ENCODE data around the gene HLCS.
"Not testable (repeated sequence)": the region's sequence is repeated elsewhere in the genome, so short reads cannot be mapped to it uniquely, and the experiment has no call there.

Gene HLCS

DNA sequence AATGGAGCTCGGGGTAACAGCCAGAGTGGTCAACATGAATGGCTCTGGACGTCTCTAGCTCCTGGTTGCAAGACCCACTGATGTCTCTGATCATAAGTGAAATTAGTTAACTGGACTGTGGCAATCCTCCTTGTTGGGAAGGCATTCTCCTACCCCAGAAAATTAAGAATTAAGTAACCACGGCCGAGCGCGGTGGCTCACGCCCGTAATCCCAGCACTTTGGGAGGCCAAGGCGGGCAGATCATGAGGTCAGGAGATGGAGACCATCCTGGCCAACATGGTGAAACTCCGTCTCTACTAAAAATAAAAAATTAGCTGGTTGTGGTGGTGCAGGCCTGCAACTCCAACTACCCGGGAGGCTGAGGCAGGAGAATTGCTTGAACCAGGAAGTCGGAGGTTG, 14.1 kb downstream of the HLCS start:
- not testable (repeated sequence) for DNase-seq

DNA sequence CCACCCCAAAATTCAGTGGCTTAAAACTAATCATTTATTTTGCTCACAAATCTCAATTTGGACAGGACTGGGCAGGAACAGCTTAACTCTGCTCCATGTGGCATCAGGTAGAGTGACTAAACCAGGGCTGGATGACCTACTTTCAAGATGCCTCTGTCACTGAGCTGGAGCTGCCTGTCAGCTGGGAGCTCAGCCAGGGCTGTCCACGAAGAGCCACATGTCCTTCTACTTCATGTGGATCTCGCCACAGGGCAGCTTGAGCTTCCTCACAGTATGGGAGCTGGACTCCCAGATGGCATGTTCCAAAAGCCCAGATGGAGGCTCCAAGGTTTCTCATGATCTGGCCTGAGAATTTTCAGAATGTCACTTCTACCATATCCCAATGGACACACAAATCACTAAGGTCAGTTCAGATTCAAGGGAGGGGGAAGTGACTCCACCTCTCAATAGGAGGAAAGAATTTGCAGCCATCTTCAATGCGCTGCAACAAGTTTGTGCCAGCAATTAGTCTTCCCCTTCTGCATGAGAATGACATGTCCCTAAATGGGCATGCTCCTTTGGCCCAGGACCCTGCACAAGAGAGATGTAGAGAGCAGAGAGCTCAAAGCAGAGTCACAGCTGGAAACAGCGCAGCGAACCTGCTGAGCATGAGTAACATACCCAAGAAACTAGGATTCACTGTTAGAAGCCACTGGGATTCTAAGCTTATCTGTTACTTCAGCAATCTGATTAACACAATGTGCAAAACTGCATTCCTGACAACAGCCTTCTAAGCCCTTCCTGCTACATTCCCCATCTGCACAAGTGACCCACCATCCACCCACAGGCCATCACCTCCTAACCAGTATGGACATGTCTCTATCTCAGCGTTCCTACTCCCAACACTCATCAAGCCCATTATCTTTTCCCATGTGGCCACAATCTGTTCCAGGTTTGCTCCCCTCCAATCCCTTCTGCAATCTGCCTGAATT, 17.0 kb downstream of the HLCS start:
- no peak for DNase-seq

DNA sequence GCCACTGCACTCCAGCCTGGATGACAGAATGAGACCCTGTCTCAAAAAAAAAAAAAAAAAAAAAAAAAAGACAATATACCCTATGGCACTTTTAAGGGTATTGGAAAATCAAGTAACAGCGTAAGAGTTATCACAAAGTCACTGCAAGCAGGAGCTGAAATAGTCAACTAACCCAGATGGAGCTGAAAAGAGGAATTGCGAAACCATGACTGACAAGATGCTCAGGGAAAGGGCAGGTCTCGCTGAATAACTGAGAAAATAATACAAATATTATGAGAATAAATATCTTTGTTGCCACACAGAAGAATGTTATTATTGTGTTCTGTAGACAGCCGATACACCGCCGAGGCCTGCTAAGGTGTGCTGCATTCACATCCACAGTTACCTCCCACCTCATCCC, 17.8 kb downstream of the HLCS start:
- no peak for DNase-seq

DNA sequence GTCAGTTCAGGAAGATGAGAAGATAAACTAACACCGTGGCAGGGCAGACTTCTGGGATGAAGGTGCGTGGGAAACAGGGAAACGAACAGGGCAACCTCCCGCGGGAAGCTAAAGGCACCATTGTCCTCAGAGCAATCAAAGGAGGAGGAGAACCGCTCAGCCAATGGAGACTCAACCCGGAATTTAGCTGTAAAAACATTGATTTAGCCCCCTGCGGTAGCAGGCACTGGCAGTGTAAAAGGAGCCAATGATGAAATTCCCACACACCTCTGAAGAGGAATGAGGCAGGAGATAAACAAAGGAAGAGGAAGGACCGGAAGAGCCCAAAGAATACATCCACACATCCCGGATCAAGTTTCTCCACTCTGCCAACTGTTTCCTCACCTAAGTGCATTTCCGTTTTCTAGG, 19.5 kb downstream of the HLCS start:
- no peak for DNase-seq

DNA sequence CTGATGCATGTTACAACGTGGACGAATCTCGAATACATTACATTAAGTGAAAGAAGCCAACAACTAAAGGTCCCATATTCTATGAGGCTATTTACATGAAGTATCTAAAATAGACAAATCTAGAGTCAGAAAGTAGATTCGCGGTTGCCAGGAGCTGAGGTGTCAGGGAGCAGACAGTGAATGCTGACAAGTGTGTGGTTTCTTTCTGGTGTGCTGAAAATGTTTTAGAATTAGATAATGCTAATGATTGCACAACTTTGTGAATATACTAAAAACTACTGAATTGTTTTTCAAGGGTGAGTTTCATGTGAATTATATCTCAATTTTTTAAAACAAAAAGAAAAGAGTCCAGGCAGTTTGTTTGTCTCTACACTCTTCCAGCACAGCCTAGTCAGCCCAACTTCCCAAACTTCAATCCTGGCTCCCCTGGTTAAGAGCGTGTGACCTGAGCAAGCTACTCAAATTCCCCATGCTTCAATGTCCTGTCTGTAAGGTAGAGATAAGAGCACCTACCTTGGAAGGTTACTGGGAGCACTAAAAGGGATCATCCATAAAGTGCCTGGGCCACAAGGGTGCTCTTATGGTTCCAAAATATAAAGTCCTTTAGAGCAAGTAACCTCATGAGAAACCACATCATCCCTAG, 20.9 kb downstream of the HLCS start:
- no peak for DNase-seq

DNA sequence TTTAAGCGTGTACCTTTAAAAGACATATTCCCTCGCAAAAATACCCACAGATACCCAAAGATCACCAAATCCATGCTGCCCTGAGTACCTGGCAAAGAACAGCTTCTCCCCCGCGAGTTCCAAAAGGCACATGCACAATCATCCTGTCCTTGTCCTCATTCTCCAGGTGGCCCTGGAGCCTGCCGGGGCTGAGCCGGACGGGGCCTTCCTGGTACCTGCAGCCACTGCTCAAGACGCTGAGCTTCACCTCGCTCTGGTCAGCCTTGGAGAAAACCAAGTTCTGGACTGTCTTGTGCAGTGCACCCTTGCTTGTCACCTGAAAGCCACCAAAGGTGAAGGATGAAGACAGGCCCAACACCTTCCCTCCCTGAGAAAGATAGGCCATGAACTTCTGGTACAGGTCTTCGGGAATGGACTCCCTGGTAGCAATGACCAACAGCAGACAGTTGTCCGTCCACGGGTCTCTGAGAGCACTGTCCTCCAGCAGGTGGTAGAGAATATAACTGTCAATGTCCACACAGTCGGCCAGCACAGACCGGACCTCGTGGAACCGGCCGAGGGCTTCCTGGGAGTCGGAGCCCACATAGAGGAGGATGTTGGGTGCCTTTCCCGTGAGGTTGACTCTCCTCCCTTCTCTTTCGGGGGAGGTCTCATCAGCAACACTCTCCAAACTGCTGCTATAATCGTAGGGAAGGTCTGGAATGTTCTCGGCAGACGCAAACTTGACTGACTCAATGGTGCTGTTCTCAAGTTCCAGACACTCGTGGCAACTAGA, 29.9 kb downstream of the HLCS start:
- DNase-seq = no peak

DNA sequence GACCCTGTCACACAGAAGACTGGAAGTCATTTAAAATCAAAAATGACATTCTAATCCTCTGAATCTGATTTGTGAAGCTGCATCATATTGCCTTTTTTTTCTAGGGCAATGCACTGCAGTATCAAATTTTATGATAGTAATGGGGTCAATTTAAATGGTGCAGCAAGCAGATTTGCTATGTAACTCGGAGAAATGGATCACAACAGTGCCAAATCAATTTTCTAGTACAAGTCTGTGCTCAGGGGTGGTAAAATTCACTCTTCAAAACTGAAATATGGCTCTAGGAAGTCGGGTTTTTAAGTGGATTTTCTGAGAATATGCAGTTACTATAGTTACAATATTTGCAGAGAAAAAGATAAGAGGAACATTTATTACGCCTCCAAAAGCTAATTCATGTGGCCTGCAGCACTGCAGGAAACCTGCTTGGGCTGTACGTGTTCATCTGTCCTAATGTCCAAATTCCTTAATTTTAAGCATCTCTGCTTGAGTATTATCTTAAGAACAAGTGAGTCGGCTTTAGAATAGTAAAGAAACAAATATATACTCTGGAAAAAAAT, 31.5 kb downstream of the HLCS start:
- no peak for DNase-seq

DNA sequence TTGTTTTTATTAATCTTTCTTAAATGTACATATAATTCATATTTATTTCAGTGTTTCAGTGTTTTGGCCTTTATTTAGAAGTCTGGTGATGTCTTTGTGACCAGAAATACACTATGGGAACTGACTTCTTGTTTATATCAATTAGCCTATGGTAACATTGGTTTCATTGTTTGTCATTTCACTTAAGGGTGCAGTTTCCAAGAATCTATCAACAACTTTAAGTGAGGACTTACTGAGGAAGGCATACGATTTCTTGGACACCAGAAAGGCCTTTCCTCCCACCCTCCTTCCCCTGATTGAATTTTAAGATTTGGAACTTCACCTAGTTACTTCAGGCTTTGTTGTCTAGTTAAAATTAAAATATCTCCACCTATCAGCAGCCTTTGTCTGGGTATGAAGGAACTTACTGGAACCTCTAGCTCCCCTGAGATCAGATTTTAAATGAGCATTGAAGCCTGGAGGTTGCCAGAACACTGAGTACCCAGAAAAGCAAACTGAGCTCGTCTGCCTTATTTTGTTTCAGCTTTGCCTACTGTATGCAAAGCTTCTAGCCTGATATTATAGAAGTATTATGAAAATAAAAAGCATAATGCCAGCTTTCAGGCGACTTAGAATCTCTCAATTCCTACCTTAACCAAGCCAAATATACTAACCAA, 34.2 kb downstream of the HLCS start:
- DNase-seq = no peak

DNA sequence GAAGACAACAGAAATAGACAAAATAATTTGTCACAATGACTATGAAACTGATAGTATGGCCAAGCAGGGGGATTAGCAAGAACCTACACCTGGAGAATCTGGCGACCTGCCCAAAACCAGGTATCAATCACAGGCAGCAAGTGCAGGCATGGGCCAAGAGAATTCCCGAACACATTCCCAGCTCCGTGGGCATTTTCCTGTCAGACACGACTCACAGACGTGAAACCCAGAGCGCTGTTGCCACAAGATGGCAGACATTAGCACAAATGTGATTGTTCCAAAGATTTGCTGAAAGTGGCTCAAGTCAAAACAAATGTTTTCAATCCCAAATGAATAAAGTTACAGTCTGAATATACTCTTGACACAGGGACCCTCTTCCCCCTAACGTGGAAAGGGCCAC, 36.8 kb downstream of the HLCS start:
- DNase-seq = peak; percentile 32

DNA sequence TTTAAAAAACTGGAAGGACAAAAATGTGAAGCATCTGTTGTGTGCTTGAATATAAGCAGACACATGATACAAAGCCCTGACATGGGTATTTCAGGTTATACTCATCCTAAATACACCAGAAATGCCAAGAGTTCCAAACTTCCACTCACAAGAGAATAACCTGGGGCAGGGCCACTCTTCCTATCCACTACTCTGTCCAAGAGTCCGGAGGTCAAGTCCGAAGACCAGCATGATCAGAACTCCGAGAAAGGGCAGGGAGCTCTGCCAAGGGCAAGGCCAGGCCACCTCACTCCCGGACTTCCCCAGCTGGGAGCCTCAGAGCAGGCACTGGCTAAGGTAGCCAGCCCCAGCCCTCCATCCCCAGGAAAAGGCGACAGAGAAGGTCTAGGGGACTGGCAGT, 37.5 kb downstream of the HLCS start:
- no peak for DNase-seq

DNA sequence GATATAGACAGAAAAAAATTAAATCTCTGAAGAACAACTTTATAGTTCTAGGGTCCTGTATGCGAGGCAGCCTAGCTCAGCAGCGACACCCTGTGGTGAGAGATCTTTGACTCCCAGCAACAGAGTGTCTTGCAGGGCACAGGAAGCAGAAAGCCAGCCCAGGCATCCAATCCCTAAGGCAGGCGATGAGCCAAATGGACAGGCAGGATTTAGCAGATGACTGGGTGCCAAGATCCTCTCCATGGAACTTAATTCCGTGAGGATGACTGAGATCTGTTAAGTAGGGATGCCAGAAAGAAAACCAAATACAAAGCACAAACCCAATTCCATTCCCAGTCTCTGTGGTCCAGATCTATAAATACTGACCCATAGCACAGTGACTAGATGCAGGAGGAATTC, 38.8 kb downstream of the HLCS start:
- DNase-seq = peak; percentile 80

DNA sequence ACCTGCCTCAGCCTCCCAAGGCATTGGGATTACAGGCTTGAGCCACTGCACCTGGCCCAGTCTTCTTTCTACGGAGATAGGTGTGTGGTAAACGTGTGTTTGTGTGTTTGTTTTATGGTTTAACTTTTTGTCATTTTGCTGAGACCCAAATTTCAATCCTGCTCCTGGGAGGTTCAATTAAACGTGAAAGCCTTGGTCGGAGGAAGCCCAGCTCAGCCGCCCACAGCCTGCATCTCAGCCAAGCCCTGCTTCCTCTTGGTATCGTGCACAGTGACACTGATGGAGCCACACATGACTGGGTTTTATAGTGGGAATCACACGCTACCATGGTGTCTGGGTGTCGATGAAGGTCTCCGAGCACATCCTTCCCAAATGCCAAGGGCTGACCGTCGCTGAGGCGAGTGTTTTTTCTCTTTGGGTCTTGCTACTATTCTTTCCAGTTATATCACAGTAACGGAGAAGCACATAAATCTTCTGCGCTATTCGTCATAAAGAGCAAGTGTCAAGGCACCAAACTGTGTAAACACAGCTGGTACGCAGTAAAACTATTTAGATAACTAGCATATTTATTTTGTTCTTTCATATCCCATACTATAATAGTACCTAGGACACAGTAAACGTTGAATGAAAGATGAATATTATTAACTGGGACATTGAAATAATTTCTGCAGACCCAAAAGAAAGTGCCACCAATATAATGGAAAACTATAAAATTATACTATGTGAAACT, 39.3 kb downstream of the HLCS start:
- no peak for DNase-seq

DNA sequence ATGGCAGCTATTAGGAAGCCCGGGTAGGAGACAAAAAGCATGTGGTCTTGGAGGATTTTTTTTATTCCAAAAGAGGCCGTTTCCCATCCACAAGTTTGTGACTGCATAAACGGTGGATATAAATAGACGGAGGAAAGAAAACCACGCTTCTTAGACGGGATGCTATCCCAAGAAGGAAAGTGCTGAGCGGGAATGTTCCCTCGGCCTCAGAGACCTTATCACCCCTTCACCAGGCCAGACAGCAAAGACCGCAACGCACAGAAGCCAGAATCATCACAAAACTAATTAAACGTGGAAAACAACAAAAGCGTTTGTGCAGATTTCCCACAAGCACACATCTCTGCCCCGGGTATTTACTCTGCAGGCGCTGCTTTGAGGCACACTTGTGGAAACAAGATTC, 43.2 kb downstream of the HLCS start:
- no peak for DNase-seq

DNA sequence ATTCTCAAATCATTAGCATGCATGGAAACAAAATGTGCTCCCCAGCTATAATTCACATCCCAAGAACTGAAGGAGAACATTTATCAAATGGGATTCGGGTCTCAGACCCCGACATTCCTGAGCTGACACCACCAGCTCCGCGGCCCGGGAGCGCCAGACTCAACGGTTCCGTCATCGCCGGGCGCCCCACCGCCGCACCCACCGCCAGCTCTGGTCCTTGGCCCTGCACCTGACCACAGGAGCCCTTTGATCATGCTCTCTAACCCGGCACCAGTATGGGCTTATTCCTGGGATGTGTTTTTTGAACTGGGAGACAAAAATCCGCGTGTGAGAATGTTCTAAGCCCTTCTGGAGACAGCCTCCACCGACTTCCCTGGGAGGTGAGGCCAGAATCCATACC, 43.6 kb downstream of the HLCS start:
- no peak for DNase-seq

DNA sequence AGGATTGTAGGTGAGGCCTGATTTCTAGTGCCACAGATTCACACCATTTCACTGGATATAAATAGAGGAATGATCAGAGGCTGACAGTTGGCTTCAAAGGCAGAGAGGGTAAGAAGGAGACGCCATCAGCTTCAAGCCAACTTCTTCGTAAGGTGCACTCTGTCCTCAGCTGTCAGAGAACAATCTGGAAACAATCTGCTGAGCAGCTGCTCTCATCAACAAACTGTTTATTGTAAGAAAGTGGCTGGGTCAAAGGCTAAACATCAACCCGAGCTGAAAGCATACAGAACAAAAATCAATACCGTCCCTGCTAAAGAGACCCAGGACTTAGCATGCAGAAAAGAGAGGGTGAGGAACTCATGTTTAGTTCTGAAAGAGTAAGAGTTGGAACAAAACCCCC, 48.2 kb downstream of the HLCS start:
- no peak for DNase-seq

DNA sequence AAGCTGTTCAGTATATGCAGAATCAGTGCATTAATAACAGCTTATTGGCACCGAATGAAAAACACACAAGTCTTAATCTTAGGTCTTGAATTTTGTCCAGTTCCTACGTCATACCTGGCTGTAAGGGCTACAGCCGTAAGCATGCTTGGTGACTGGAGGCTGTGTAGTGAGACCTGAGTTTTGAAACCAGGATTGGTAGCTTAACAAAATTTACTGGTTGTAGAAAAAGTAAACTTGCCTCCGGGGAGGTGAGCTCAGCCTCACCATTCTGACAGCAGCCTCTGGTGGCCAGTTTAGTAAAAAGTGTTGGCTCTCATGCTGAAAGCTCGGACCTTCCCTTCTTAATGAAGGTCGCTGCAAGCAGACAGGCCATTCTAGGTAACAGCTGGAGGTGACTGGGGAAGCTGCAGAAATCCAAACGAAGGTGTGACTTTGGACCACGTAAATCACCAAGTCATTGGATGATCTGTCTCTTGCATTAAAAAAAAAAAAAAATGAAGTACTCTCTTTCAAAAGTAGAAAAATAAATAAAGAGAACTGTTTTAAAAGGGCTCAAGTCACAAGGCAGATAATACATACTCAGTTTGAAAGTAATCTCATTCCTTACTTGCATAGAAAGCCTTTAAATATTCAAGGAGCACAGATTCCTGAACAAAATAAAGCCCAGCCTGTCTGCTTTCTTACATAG, 48.9 kb downstream of the HLCS start:
- DNase-seq = peak; percentile 51

DNA sequence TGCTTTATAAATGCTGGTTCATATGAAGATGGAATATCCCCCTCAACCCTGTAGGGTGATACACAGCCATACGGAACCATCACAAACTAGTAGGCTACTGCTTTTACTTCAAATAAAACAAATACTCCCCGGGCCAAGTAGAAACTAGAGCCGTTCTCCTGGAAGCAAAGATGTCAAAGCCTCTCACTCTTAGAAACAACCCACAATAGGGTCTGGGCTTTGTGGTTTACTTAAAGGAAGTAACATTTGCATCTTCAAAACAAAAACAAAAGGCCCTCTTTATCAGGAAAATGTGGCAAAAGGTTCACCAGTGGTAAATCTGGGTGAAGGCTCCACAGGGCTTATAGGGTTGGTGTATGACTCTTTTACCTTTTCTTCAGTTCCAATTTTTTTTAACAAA, 49.8 kb downstream of the HLCS start:
- DNase-seq = no peak

DNA sequence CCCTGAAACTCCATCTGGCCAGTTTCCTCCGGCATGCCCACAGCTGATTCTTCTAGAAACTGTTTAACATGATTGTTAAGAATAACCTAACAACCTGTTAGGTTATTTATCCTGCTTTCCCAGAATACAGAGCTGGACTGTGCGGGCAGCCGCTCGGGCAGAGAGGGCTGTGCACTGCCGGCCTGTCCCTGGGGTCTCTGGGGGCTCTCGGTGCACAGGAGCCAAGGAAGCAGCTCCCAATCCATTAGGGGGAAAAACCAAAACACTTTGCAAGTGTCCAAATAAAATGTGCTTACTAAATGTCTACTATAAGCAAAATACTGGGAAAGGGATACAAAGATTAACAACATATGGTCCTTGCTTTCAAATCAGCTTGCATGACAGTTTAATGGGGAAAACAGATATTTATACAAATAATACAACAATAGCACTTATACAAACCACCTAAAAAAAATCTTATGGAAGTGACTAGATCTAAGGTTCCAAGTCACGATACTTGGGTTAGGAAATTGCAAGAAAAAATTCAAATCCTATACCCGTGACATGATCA, 50.7 kb downstream of the HLCS start:
- no peak for DNase-seq

DNA sequence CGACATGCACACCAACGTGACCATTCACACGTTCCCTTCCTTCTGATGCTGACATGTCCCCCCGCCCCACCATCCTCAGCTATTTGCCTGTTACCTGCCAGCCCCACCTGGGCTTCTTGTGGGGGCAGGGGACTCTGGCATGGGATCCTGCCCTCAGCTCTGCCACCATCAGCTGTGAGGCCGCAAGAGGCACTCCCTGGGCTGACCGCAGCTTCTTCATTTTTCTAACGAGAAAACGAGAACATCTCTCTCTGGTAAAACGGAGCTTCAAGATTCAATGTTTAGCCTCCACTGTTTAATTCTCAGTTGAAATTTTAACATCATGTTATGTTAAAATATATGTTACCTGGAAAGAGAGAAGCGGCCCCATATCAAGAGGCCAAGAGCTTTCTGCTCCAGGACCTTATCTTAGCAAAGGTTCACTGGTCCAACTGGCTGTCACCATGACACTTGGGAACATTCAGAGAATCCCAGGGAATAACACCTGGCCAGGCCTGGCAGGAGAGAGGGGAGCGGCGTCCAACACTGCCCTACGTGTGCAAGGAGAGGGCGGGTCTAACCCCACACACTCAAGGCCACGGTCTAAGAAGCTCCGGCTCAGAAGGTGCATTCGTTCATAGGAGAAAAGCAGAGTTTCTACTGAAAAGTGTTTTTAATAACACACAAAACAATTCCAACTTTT, 51.3 kb downstream of the HLCS start:
- no peak for DNase-seq

DNA sequence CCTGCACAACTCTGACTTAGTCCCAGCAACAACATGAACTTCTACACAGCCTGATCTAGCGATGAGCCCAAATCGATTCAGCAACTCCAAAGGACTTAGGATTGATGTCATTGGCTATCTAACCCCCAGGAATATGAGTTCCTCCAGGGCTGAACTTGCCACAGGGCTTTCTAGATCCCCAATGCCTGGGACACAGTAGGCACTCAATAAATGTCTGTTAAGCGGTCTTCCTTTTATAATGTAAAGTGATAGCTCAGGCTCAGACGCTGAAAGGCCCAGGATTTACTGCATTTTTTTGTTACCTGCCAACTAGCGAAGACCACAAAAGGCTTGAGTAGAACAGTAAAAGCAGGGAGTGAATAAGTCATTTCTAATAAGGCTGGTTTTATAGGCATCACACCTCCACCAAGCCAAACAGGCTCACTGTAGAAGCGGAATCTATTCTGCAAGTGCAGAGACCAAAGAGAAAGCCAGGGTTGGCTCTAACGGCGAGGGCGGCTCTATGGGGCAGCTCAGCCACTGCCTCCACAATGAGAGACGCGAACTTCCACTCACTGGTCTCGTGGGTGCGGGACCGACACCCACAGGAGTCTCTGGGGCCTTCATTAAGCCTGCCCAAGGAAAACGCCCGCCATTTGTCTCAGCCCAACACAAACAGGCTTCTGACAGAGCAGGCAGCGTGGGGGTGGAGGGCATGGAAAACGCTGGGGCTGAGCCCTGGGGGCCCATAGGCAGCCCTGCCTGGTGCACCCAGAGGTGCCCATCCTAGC, 52.0 kb downstream of the HLCS start:
- DNase-seq = no peak

Data from NCI-H226 (cell line).